Breast epithelium (tissue), 3 donors: ENCODE measurements around the gene SPTLC1.

ENCODE experiments used
- CTCF ChIP-seq, 3 donors: fragments of 450-650 bp; IDR thresholded peaks; one replicate each; pipeline ENCODE4 v1.5.1; 2016 to 2017; ENCODE audit warnings: antibody characterized with exemption in 3 of 3, mild to moderate bottlenecking in 3 of 3, moderate library complexity in 3 of 3
- POLR2A ChIP-seq: fragments of 450-650 bp; IDR thresholded peaks from one replicate; pipeline ENCODE4 v1.6.1; 2016; ENCODE audit warnings: antibody characterized with exemption, mild to moderate bottlenecking, moderate library complexity
- POLR2AphosphoS5 ChIP-seq, 3 donors: sonication (generic); formaldehyde crosslinking; IDR thresholded peaks; one replicate each; pipeline ENCODE4 v1.6.1; 2017; ENCODE audit warnings: antibody characterized with exemption in 3 of 3

GRCh38 chr9:92136184-92136858, 21.1 kb upstream of the SPTLC1 start:
- TF ChIP-seq CTCF (IDR thresholded peaks at IDR 0.05) (no peak), POLR2AphosphoS5 (IDR thresholded peaks at IDR 0.05) (no peak), POLR2A (no peak)
